Colonic mucosa (tissue), 4 donors: ENCODE measurements around the gene ORC1. TPM values are rescaled to one million over a fixed set of nuclear protein-coding genes. Genes with fewer than 3 reads are reported as not detected.

Source experiments
- DNase-seq: peaks from one replicate; pipeline ENCODE4 v3.0.0-alpha.2; 2020
- H3K27ac ChIP-seq: fragments of 200-600 bp; one replicate; pipeline ENCODE4 v1.8.0; 2021
- H3K27me3 ChIP-seq: fragments of 200-600 bp; one replicate; pipeline ENCODE4 v1.8.0; 2021
- H3K36me3 ChIP-seq: fragments of 200-600 bp; one replicate; pipeline ENCODE4 v1.8.0; 2021
- H3K4me1 ChIP-seq: fragments of 200-600 bp; one replicate; pipeline ENCODE4 v1.8.0; 2021; ENCODE audit warnings: mild to moderate bottlenecking
- H3K4me3 ChIP-seq: fragments of 200-600 bp; one replicate; pipeline ENCODE4 v1.8.0; 2021
- H3K9ac ChIP-seq, 2 donors: one replicate each; pipeline ENCODE4 v1.7.0; 2013; ENCODE audit warnings: control low read depth in 2 of 2, low read depth in 2 of 2, low read length in 2 of 2
- H3K9me3 ChIP-seq: fragments of 200-600 bp; one replicate; pipeline ENCODE4 v1.8.0; 2021
- intact Hi-C: fragments of 100-400 bp; cut with DNase I; formaldehyde crosslinking; loops from one replicate; pipeline ENCODE4 v1.14.1; 2022
- total RNA-seq, 2 donors: library from RNA; stranded (reverse); fragmentation: NEBNext Ultra II Directional in 1 of 2; extraction: Animal tissue kit (Norgen Biotek cat#: 25700) in 1 of 2; gene quantifications; one replicate each; pipeline ENCODE4 v1.2.1, GENCODE V29; 2021
- TF ChIP-seq, protein P1 (sequence below): fragments of 200-600 bp; IDR thresholded peaks from one replicate; pipeline ENCODE4 v1.8.0; 2022; ENCODE audit warnings: antibody characterized with exemption, mild to moderate bottlenecking
- donor health status: healthy.
- donor health status: DM: no; HTN: no; CAD: no.
- donor health status: DM: no; HTN: no; CAD: no.

ORC1 gene
- total RNA-seq, 2 donors from 2014 or later, result 4.9 to 19.6 TPM

GRCh38 chr1:52360595-52360968 lies 43.6 kb downstream of the ORC1 start:
- intact Hi-C loops, result no loop called here
- H3K9me3 ChIP-seq, result no peaks in the 10 kb centered on the region
- TF ChIP-seq, protein P1, sequence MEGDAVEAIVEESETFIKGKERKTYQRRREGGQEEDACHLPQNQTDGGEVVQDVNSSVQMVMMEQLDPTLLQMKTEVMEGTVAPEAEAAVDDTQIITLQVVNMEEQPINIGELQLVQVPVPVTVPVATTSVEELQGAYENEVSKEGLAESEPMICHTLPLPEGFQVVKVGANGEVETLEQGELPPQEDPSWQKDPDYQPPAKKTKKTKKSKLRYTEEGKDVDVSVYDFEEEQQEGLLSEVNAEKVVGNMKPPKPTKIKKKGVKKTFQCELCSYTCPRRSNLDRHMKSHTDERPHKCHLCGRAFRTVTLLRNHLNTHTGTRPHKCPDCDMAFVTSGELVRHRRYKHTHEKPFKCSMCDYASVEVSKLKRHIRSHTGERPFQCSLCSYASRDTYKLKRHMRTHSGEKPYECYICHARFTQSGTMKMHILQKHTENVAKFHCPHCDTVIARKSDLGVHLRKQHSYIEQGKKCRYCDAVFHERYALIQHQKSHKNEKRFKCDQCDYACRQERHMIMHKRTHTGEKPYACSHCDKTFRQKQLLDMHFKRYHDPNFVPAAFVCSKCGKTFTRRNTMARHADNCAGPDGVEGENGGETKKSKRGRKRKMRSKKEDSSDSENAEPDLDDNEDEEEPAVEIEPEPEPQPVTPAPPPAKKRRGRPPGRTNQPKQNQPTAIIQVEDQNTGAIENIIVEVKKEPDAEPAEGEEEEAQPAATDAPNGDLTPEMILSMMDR, result no peak
- H3K4me1 ChIP-seq, result peaks cover 3% of the 10 kb centered on the region
- no peak overlapping the region for H3K9ac ChIP-seq
- H3K4me3 ChIP-seq, result no peak overlapping the region
- H3K27me3 ChIP-seq, result no peaks in the 10 kb centered on the region
- no peak overlapping the region for H3K27ac ChIP-seq
- H3K36me3 ChIP-seq, result peaks cover 40% of the 10 kb centered on the region
- no peak for DNase-seq

DNA sequence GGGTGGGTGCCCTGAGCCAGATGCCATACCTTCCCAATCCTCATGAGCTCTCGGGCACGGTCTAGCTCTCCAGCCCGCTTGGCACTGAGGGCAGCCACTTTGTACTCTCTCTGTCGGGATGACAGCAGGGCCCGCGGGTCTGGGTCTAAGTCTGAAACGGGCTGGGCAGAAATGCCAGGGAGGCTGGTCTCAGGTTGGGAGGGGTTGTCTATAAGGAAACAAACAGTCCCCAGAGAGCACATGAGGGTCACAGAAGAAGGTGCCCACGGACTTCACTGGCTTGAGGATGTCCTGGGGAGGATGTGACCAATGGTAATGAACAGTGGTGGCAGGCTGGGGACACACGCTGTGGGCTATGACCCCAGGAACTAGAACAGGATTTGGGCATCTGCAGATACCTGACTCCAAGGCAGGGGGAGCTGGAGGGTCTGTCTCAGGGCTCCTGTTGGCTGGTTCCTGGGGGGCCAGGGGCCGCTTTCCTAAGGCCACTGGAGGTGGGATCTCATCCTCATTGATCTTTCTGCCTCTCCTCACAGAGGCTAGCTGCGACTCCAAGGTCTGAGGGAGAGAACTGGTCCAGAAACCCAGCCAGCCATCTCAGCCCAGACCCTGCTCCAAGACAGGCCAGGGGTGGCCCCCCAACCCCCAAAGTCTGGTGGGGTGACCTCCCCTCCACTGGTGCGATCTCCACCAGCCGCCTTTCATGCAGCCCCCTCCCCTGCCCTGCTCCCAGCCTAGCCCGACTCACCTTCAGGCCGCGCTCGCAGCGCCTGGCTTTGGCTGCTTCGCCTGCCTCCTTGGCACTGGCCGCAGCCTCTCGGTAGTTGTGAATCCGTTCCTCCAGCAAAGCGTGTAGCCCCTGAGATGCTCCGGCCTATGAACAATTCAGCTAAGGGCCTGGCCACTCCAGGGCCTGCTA lies 44.3 kb downstream of the ORC1 start:
- Histone ChIP-seq H3K4me3 (no peak overlapping the region), H3K9me3 (no peaks in the 10 kb centered on the region), H3K4me1 (peaks cover under 1% of the 10 kb centered on the region), H3K27me3 (no peaks in the 10 kb centered on the region), H3K27ac (no peak overlapping the region), H3K36me3 (peaks cover 46% of the 10 kb centered on the region), H3K9ac (no peak overlapping the region)
- intact Hi-C loops, result no loop called here
- TF ChIP-seq, protein P1, result no peak
- DNase-seq, result no peak

DNA sequence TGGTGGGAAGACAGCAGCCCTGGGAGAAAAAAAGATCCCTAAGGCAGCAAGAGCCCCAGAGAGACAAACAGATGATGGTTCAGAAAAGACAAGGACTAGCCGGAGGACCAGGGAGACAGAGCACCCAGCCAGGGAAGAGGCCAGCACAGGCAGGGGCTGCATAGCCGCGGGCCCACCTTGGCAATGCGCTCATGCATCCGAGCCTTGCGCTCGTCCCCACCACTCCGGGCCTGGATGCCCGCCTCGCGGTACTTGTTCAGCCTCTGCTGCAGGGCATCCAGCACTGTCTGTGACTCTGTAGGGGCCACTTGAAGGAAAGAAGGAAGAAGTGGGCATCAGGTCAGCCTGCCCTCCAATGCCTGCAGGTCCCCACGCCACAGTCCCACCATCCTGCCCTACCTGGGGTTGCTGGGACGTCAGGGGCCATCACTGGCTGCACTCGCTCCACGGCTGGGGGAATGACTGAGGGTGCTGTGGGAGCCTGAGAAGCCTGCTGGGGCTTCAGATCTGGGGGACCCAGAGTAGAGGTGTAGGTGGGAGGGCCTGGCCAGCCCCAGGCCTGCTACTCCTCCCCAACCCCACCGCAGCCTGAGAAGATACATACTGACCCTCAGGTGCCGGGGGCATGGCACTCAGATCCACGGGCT lies 45.2 kb downstream of the ORC1 start:
- intact Hi-C loops, result no loop called here
- H3K27me3 ChIP-seq, result no peaks in the 10 kb centered on the region
- H3K4me1 ChIP-seq, result no peaks in the 10 kb centered on the region
- no peak overlapping the region for H3K4me3 ChIP-seq
- TF ChIP-seq, protein P1, result no peak
- no peak overlapping the region for H3K9ac ChIP-seq
- H3K36me3 ChIP-seq, result peaks cover 52% of the 10 kb centered on the region
- DNase-seq, result no peak
- H3K27ac ChIP-seq, result no peak overlapping the region
- H3K9me3 ChIP-seq, result no peaks in the 10 kb centered on the region

DNA sequence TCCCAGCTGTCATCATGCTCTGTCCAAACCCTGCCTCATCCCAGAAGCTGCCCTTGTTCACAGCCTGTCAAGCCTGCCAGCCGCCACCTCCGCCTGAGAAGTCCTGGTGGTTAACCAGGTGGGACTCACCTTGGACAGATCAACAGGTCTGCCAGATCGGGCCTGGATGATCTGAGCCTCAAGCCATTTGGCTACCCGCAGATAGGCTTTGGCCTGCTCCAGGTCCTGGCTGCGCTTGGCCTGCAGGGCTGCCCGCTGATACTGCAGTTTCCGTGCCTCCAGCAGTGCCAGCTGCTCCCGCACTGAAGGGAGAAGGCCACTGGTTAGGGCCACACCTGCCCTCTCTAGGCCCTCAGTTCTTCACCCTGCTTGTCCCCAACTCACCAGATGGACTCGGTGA lies 46.8 kb downstream of the ORC1 start:
- no peak for DNase-seq
- no peaks in the 10 kb centered on the region for H3K27me3 ChIP-seq
- H3K9me3 ChIP-seq, result no peaks in the 10 kb centered on the region
- H3K27ac ChIP-seq, result no peak overlapping the region
- intact Hi-C loops, result no loop called here
- no peaks in the 10 kb centered on the region for H3K4me1 ChIP-seq
- peaks cover 49% of the 10 kb centered on the region for H3K36me3 ChIP-seq
- no peak overlapping the region for H3K9ac ChIP-seq
- H3K4me3 ChIP-seq, result no peak overlapping the region
- TF ChIP-seq, protein P1, result no peak

DNA sequence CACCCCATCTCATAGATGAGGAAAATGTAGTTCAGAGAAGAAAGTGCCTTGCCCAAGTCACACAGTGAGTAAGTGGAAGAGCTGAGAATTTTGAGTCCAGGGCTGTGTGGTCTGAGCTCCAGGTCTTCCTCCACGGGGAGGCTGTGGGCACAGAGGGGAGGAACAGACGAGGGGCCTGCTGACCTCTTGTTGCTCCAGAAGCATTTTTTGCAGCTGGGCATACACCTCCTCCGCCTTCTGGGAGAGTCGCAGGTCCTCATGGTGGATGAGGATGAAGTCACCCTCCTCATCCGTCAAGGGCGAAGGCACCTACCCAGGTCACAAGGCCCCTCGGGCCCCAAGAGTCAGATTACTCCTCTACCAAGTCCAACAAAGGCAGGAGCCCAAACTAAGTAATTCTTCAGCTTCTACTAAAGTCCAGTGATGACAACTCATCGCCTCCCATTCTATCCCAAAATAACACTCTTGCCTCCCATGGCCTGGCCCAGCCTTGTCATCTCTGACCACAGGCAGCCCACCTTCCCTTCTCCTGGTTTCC lies 47.3 kb downstream of the ORC1 start:
- Histone ChIP-seq H3K4me1 (no peaks in the 10 kb centered on the region), H3K9me3 (no peaks in the 10 kb centered on the region), H3K27ac (no peak overlapping the region), H3K9ac (no peak overlapping the region), H3K27me3 (no peaks in the 10 kb centered on the region), H3K4me3 (no peak overlapping the region), H3K36me3 (peaks cover 48% of the 10 kb centered on the region)
- TF ChIP-seq, protein P1, result no peak
- no peak for DNase-seq
- intact Hi-C loops, result no loop called here
